CD1c-positive myeloid dendritic cell (primary cell): ENCODE data around the gene BBS9.
"Not testable (repeated sequence)": the region's sequence is repeated elsewhere in the genome, so short reads cannot be mapped to it uniquely, and the experiment has no call there.

Experiments
- DNase-seq: peaks from one replicate; pipeline ENCODE4 v3.0.0-alpha.2; 2016; ENCODE audit errors: extremely low spot score

The BBS9 gene

GRCh38 chr7:33276729-33277128 is 147.4 kb downstream of the BBS9 start:
- DNase-seq = no peak

GRCh38 chr7:33278095-33278494 is 148.7 kb downstream of the BBS9 start:
- no peak for DNase-seq

GRCh38 chr7:33286501-33286900 is 157.1 kb downstream of the BBS9 start:
- no peak for DNase-seq

GRCh38 chr7:33287738-33288137 is 158.4 kb downstream of the BBS9 start:
- no peak for DNase-seq

- DNase-seq = no peak
Observed at GRCh38 chr7:33298848-33299247, 169.5 kb downstream of the BBS9 start.

- no peak for DNase-seq
Observed at GRCh38 chr7:33299425-33299824, 170.1 kb downstream of the BBS9 start.

- DNase-seq = no peak
Observed at GRCh38 chr7:33300131-33300530, 170.8 kb downstream of the BBS9 start.

- no peak for DNase-seq
Observed at GRCh38 chr7:33300742-33301141, 171.4 kb downstream of the BBS9 start.

GRCh38 chr7:33303978-33304557 is 174.7 kb downstream of the BBS9 start:
- not testable (repeated sequence) for DNase-seq

- no peak for DNase-seq
Observed at GRCh38 chr7:33307205-33307604, 177.8 kb downstream of the BBS9 start.

GRCh38 chr7:33310546-33310945 is 181.2 kb downstream of the BBS9 start:
- no peak for DNase-seq

GRCh38 chr7:33325754-33326484 is 196.6 kb downstream of the BBS9 start:
- DNase-seq = no peak

- no peak for DNase-seq
Observed at GRCh38 chr7:33326485-33326848, 197.1 kb downstream of the BBS9 start.

- no peak for DNase-seq
Observed at GRCh38 chr7:33327427-33327826, 198.1 kb downstream of the BBS9 start.

- no peak for DNase-seq
Observed at GRCh38 chr7:33334349-33334748, 205.0 kb downstream of the BBS9 start.

GRCh38 chr7:33336820-33337219 is 207.5 kb downstream of the BBS9 start:
- DNase-seq = no peak

GRCh38 chr7:33339074-33339790 is 209.9 kb downstream of the BBS9 start:
- no peak for DNase-seq

- DNase-seq = no peak
Observed at GRCh38 chr7:33346055-33346454, 216.7 kb downstream of the BBS9 start.

GRCh38 chr7:33350577-33350976 is 221.2 kb downstream of the BBS9 start:
- DNase-seq = no peak

- no peak for DNase-seq
Observed at GRCh38 chr7:33351709-33352108, 222.3 kb downstream of the BBS9 start.

GRCh38 chr7:33354201-33354600 is 224.8 kb downstream of the BBS9 start:
- no peak for DNase-seq

- no peak for DNase-seq
Observed at GRCh38 chr7:33355386-33355785, 226.0 kb downstream of the BBS9 start.

- DNase-seq = no peak
Observed at GRCh38 chr7:33356336-33356735, 227.0 kb downstream of the BBS9 start.
